HepG2 (cell line): Measurements from ENCODE around the gene KLF15. TPM values are rescaled to one million over a fixed set of nuclear protein-coding genes. Genes with fewer than 3 reads are reported as not detected.
A peak's percentile ranks its signal among the peaks of the same experiment; 100 is the strongest.

Experiments used
- CREBL2 ChIP-seq: sonication (generic); formaldehyde crosslinking; IDR thresholded peaks from 2 replicates; pipeline ENCODE4 v1.8.1; 2023; ENCODE audit warnings: missing genetic modification reagents, mild to moderate bottlenecking, borderline replicate concordance
- HES4 ChIP-seq: sonication (generic); formaldehyde crosslinking; IDR thresholded peaks from 2 replicates; pipeline ENCODE4 v1.9.0; 2021; ENCODE audit warnings: mild to moderate bottlenecking, missing genetic modification reagents, borderline replicate concordance
- HOXA3 ChIP-seq: sonication (generic); formaldehyde crosslinking; IDR thresholded peaks from 2 replicates; pipeline ENCODE4 v1.5.0; 2020; ENCODE audit warnings: missing genetic modification reagents
- KLF6 ChIP-seq: IDR thresholded peaks from 2 replicates; pipeline ENCODE4 v1.8.0; 2016; ENCODE audit warnings: missing biosample characterization, missing genetic modification reagents
- KMT2B ChIP-seq: IDR thresholded peaks from 2 replicates; pipeline ENCODE4 v1.6.1; 2016; ENCODE audit warnings: missing genetic modification reagents, missing compliant biosample characterization
- NRL ChIP-seq: sonication (generic); formaldehyde crosslinking; IDR thresholded peaks from 2 replicates; pipeline ENCODE4 v1.5.0; 2020; ENCODE audit warnings: missing genetic modification reagents, mild to moderate bottlenecking, moderate library complexity, borderline replicate concordance
- PHF8 ChIP-seq: sonication (generic); formaldehyde crosslinking; IDR thresholded peaks from 2 replicates; pipeline ENCODE4 v1.5.0; 2020; ENCODE audit warnings: missing genetic modification reagents
- SKIL ChIP-seq: sonication (generic); formaldehyde crosslinking; IDR thresholded peaks from 2 replicates; pipeline ENCODE4 v1.8.0; 2022; ENCODE audit warnings: missing genetic modification reagents, mild to moderate bottlenecking, moderate library complexity, borderline replicate concordance
- ZBED4 ChIP-seq: sonication (generic); formaldehyde crosslinking; IDR thresholded peaks from 2 replicates; pipeline ENCODE4 v1.4.0; 2020; ENCODE audit warnings: missing genetic modification reagents, borderline replicate concordance
- ZBTB20 ChIP-seq: sonication (generic); formaldehyde crosslinking; IDR thresholded peaks from 2 replicates; pipeline ENCODE4 v1.8.1; 2023; ENCODE audit warnings: missing genetic modification reagents, low read depth, mild to moderate bottlenecking, borderline replicate concordance
- ZNF251 ChIP-seq: sonication (generic); formaldehyde crosslinking; IDR thresholded peaks from 2 replicates; pipeline ENCODE4 v1.9.0; 2021; ENCODE audit warnings: mild to moderate bottlenecking, missing genetic modification reagents
- ZNF652 ChIP-seq: IDR thresholded peaks from 2 replicates; pipeline ENCODE4 v1.6.1; 2016; ENCODE audit warnings: low read depth, borderline replicate concordance
- ZNF800 ChIP-seq: sonication (generic); formaldehyde crosslinking; IDR thresholded peaks from 2 replicates; pipeline ENCODE4 v1.4.0; 2020; ENCODE audit warnings: missing genetic modification reagents
- polyA plus RNA-seq, 8 experiments: library from polyadenylated mRNA; depleted of rRNA in 3 of 8; stranded (reverse) in 7 of 8; unstranded in 1 of 8; fragments of >200 nt; fragmentation: Illumina TruSeq in 4 of 8; extraction: Trizol in 4 of 8; gene quantifications; 2 replicates each; pipeline versions ENCODE4 v1.2.1 to v1.2.3, GENCODE V29; 2011 to 2016; ENCODE audit warnings: low read depth in 4 of 8, missing spikeins in 1 of 8, mixed read lengths in 1 of 8; ENCODE audit not compliant: insufficient read depth in 1 of 8
- total RNA-seq, 5 experiments: library from RNA; depleted of rRNA; stranded (reverse); fragments of >200 nt; fragmentation: Illumina TruSeq; extraction: Trizol; gene quantifications; 2 replicates each; pipeline ENCODE4 v1.2.3, GENCODE V29; 2016; ENCODE audit warnings: low read depth in 1 of 5
- TF ChIP-seq, protein P1 (sequence below): sonication (generic); formaldehyde crosslinking; IDR thresholded peaks from 2 replicates; pipeline ENCODE4 v1.4.0; 2020; ENCODE audit warnings: missing genetic modification reagents
- TF ChIP-seq, protein P2 (sequence below): sonication (generic); formaldehyde crosslinking; conservative IDR thresholded peaks from 2 replicates; pipeline ENCODE4 v1.8.0; 2022; ENCODE audit warnings: mild to moderate bottlenecking, moderate library complexity, missing genetic modification reagents
- TF ChIP-seq, protein P3 (sequence below): sonication (generic); formaldehyde crosslinking; IDR thresholded peaks from 2 replicates; pipeline ENCODE4 v1.4.0; 2020; ENCODE audit warnings: mild to moderate bottlenecking, missing genetic modification reagents

The KLF15 gene
- total and polyA plus RNA-seq, 2 of the 13 experiments (the other 11 are each of a cell fraction or from before 2014, with no cell fraction given), result 7.1 to 7.8 TPM

DNA sequence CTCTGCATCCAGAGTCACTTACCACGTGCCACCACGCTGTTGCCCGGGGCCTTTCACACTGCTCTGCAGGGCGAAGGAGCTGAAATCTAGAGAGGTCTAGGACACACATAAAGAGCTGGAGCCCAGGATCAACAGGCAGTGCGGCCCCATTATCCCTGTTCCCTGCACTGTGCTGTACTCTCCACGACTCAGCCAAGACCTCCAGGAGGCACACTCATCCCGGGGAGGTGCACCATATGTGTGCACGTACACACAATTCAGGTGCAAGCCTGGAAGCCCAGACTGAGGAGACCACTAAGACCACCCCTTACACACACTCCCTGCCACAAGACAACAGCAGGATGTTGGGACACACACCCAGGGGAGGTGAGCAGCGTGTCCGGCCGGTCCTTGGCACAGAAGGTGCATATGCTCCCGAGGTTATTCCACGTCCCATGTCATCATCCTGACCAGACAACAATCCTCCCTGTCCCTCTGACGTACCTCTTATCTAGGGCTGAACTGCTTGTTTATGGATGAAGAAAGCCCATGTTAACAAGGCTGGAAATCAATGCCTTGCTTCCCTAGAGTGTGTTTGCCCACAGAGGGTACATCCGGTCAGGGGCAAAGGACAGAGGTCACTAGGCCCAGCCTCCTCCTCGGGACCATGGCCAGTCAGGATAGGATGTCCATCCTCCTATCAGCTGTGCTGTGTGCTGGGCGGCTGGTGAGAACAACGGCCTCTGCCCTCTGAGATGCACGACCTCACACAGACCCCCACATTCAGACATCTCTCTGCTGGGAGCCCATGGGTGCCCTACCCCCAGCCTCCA lies 16.1 kb downstream of the KLF15 start (continued):
- TF ChIP-seq ZNF800 (CRISPR knock-in tag), result no peak
- no peak for TF ChIP-seq KLF6 (CRISPR knock-in tag)
- no peak for TF ChIP-seq PHF8 (CRISPR knock-in tag)
- TF ChIP-seq ZNF251 (CRISPR knock-in tag), result no peak
- no peak for TF ChIP-seq CREBL2 (CRISPR knock-in tag)
- TF ChIP-seq ZBED4 (CRISPR knock-in tag), result no peak
- TF ChIP-seq ZNF652 (CRISPR knock-in tag), result no peak
- TF ChIP-seq HOXA3 (CRISPR knock-in tag), result peak; percentile 71; the same call in 1 of the 2 replicates
- no peak for TF ChIP-seq KMT2B (CRISPR knock-in tag)
- TF ChIP-seq, protein P1, sequence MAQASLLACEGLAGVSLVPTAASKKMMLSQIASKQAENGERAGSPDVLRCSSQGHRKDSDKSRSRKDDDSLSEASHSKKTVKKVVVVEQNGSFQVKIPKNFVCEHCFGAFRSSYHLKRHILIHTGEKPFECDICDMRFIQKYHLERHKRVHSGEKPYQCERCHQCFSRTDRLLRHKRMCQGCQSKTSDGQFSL, result no peak
- TF ChIP-seq NRL (CRISPR knock-in tag), result no peak
- no peak for TF ChIP-seq ZBTB20 (CRISPR knock-in tag)
- TF ChIP-seq, protein P2, sequence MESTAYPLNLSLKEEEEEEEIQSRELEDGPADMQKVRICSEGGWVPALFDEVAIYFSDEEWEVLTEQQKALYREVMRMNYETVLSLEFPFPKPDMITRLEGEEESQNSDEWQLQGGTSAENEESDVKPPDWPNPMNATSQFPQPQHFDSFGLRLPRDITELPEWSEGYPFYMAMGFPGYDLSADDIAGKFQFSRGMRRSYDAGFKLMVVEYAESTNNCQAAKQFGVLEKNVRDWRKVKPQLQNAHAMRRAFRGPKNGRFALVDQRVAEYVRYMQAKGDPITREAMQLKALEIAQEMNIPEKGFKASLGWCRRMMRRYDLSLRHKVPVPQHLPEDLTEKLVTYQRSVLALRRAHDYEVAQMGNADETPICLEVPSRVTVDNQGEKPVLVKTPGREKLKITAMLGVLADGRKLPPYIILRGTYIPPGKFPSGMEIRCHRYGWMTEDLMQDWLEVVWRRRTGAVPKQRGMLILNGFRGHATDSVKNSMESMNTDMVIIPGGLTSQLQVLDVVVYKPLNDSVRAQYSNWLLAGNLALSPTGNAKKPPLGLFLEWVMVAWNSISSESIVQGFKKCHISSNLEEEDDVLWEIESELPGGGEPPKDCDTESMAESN (CRISPR knock-in tag), result no peak
- TF ChIP-seq SKIL (CRISPR knock-in tag), result peak; percentile 81
- TF ChIP-seq, protein P3, sequence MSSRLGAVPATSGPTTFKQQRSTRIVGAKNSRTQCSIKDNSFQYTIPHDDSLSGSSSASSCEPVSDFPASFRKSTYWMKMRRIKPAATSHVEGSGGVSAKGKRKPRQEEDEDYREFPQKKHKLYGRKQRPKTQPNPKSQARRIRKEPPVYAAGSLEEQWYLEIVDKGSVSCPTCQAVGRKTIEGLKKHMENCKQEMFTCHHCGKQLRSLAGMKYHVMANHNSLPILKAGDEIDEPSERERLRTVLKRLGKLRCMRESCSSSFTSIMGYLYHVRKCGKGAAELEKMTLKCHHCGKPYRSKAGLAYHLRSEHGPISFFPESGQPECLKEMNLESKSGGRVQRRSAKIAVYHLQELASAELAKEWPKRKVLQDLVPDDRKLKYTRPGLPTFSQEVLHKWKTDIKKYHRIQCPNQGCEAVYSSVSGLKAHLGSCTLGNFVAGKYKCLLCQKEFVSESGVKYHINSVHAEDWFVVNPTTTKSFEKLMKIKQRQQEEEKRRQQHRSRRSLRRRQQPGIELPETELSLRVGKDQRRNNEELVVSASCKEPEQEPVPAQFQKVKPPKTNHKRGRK (CRISPR knock-in tag), result no peak
- no peak for TF ChIP-seq HES4 (CRISPR knock-in tag)
